Measurements from ENCODE around the gene KLLN. TPM values are rescaled to one million over a fixed set of nuclear protein-coding genes. Genes with fewer than 3 reads are reported as not detected.

The KLLN gene
- total RNA-seq, 4 donors from 2014 or later, result 0.24 to 0.85 (median 0.34) TPM; not detected in 1

DNA sequence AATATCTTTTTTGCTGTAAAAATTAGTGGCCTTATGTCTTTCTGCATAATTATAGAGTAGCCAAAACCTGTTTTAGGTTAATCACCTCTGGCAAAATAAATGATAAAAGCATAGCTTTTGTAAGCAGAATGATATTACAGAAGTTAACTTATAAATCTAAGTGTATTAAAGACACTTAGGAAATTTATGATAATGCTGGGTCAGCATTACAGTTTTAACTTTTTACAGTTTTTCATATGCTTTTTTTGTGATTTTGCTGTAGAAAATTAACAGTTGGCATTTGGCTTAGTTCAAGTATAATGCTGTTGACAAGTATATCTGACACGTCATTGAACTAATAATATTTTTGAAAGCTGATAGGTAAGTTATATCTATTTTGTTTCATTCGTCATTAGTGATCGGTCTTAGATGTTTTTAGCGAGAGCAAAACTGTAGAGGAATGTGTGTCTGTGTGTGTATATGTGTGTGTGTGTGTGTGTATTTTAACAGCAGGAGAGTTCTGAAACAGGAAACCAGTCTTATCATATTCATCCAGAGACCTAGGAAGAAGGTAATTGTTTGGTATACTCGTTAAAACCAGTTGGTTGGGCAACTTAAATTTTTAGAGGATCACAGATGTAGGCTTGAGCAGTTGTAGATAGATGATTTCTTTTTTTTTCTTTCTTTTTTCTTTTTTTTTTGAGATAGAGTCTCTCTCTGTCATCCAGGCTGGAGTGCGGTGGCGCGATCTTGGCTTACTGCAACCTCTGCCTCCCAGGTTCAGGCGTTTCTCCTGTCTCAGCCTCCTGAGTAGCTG is 15.5 kb upstream of the KLLN start:
- no peak for DNase-seq (ENCODE audit: low spot score in 2 of 2)
- no peaks in the 10 kb centered on the region for H3K27me3 ChIP-seq
- H3K36me3 ChIP-seq, result peaks cover 5% of the 10 kb centered on the region
- no peak for TF ChIP-seq POLR2AphosphoS5 (IDR thresholded peaks at IDR 0.05)
- TF ChIP-seq, protein P1, sequence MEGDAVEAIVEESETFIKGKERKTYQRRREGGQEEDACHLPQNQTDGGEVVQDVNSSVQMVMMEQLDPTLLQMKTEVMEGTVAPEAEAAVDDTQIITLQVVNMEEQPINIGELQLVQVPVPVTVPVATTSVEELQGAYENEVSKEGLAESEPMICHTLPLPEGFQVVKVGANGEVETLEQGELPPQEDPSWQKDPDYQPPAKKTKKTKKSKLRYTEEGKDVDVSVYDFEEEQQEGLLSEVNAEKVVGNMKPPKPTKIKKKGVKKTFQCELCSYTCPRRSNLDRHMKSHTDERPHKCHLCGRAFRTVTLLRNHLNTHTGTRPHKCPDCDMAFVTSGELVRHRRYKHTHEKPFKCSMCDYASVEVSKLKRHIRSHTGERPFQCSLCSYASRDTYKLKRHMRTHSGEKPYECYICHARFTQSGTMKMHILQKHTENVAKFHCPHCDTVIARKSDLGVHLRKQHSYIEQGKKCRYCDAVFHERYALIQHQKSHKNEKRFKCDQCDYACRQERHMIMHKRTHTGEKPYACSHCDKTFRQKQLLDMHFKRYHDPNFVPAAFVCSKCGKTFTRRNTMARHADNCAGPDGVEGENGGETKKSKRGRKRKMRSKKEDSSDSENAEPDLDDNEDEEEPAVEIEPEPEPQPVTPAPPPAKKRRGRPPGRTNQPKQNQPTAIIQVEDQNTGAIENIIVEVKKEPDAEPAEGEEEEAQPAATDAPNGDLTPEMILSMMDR (IDR thresholded peaks at IDR 0.05), result no peak
- TF ChIP-seq EP300 (IDR thresholded peaks at IDR 0.05), result no peak
- TF ChIP-seq POLR2A (IDR thresholded peaks at IDR 0.05), result no peak
- 85% methylated on average over 9 of the region's 9 CpGs for WGBS
- no peaks in the 10 kb centered on the region for H3K9me3 ChIP-seq
- no peak overlapping the region for H3K27ac ChIP-seq
- no peak overlapping the region for H3K4me3 ChIP-seq
- peaks cover 35% of the 10 kb centered on the region for H3K4me1 ChIP-seq

DNA sequence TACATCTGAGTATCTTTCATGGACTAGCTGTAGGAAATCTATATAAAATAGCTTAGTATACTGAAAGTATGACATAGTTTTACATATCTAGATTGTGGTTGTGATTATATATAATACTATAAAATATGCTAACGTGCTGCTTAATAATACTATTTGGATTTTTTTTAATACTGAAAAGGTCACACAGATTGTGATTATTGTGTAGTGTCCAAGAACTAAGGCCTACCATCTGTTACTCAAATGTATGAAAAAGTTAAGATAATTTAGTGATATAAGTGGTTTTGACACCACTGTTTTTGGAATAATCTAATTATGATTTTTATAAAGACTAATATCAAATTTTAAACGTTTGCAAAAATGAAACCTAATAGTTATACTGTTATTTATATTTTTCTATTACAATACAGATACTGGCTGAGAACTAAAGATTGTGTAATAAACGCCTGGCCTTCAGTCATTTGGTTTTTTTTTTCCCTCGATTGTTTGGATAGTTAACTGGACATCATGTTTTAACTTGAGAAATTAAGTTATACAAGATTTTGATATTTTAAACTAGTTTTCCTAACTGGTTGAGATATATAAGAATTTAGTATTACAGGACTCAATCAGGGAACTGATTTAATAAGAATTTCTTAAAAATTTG is 12.7 kb upstream of the KLLN start:
- TF ChIP-seq, protein P1 (IDR thresholded peaks at IDR 0.05), result no peak
- no peak for TF ChIP-seq POLR2AphosphoS5 (IDR thresholded peaks at IDR 0.05)
- TF ChIP-seq POLR2A (IDR thresholded peaks at IDR 0.05), result no peak
- no peak for TF ChIP-seq EP300 (IDR thresholded peaks at IDR 0.05)
- WGBS, result 36% methylated on average over 4 of the region's 4 CpGs
- Histone ChIP-seq H3K36me3 (peaks cover 5% of the 10 kb centered on the region), H3K9me3 (no peaks in the 10 kb centered on the region), H3K27ac (no peak overlapping the region), H3K4me3 (no peak overlapping the region), H3K4me1 (peaks cover 47% of the 10 kb centered on the region), H3K27me3 (no peaks in the 10 kb centered on the region)
- DNase-seq (ENCODE audit: low spot score in 2 of 2), result no peak

DNA sequence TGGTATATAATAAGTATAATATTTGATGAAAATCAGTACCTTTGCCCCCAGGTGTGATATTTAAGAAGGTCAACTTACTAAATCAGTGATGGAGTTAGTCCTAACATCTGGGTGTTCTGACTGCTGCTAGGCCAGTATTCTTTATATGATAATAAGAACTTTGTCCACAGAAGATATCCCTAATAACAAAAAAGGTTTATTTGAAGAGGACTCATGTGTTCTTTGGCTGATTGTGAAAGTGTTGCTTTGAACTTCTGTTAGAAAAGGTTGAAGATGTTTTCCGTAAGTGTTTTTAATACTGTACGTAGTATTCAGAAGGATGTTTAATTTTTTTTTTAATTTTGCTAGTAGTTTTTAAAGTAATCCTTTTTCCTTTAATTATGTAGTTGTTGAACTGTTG is 10.3 kb upstream of the KLLN start:
- H3K4me3 ChIP-seq, result peak overlapping the region; percentile 10
- peaks cover 5% of the 10 kb centered on the region for H3K36me3 ChIP-seq
- peaks cover 70% of the 10 kb centered on the region for H3K4me1 ChIP-seq
- no peak for DNase-seq (ENCODE audit: low spot score in 2 of 2)
- H3K27me3 ChIP-seq, result no peaks in the 10 kb centered on the region
- no peak for TF ChIP-seq EP300 (IDR thresholded peaks at IDR 0.05)
- TF ChIP-seq POLR2A (IDR thresholded peaks at IDR 0.05), result no peak
- TF ChIP-seq POLR2AphosphoS5 (IDR thresholded peaks at IDR 0.05), result no peak
- TF ChIP-seq, protein P1 (IDR thresholded peaks at IDR 0.05), result no peak
- no peaks in the 10 kb centered on the region for H3K9me3 ChIP-seq
- 77% methylated on average over 2 of the region's 2 CpGs for WGBS
- H3K27ac ChIP-seq, result no peak overlapping the region

DNA sequence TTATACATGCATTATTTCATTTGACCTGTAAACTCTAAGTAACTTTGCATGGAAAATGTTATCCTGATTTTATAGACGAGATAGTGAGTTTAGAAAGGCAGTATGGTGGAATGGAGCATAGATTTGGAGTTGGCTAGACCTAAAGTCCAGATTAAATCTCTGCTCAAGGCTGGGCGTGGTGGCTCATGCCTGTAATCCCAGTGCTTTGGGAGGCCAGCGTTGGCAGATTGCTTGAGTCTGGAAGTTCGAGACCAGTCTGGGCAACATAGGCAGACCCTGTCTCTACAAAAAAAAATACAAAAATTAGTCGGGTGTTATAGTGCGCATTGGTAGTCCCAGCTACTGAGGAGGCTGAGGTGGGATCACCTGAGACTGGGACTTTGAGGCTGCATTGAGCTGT is 9.5 kb upstream of the KLLN start:
- no peak for TF ChIP-seq POLR2A (IDR thresholded peaks at IDR 0.05)
- no peak for TF ChIP-seq EP300 (IDR thresholded peaks at IDR 0.05)
- TF ChIP-seq, protein P1 (IDR thresholded peaks at IDR 0.05), result no peak
- no peak for TF ChIP-seq POLR2AphosphoS5 (IDR thresholded peaks at IDR 0.05)
- Histone ChIP-seq H3K27ac (no peak overlapping the region), H3K27me3 (no peaks in the 10 kb centered on the region), H3K9me3 (no peaks in the 10 kb centered on the region), H3K4me3 (peak overlapping the region; percentile 10), H3K36me3 (no peaks in the 10 kb centered on the region), H3K4me1 (peaks cover 76% of the 10 kb centered on the region)
- no peak for DNase-seq (ENCODE audit: low spot score in 2 of 2)
- 92% methylated on average over 6 of the region's 6 CpGs for WGBS

Data from suprapubic skin (tissue), 4 donors.